Measurements from ENCODE around the gene UTP15. TPM values are rescaled to one million over a fixed set of nuclear protein-coding genes. Genes with fewer than 3 reads are reported as not detected.
A peak's percentile ranks its signal among the peaks of the same experiment; 100 is the strongest.

The UTP15 gene
- total and polyA plus RNA-seq, 4 donors, result 4.4 to 22.1 (median 12.3) TPM

GRCh38 chr5:73596705-73597328 lies 31.3 kb downstream of the UTP15 start:
- Histone ChIP-seq H3K9me3 (ENCODE audit: control insufficient read depth in 4 of 4, insufficient read depth in 3 of 4, low read length in 3 of 4) (peaks cover 0 to 3% (median 0%) of the 10 kb centered on the region in 4 donors), H3K27me3 (ENCODE audit: control insufficient read depth in 3 of 3, insufficient read depth in 3 of 3, low read length in 2 of 3) (no peaks in the 10 kb centered on the region), H3K27ac (ENCODE audit: low read depth in 1 of 2, low read length in 1 of 2) (no peak overlapping the region), H3K36me3 (ENCODE audit: control insufficient read depth in 4 of 4, insufficient read depth in 4 of 4, low read length in 4 of 4) (no peaks in the 10 kb centered on the region), H3K4me1 (ENCODE audit: control insufficient read depth in 5 of 5, insufficient read depth in 5 of 5, low read length in 5 of 5) (no peaks in the 10 kb centered on the region), H3K9ac (ENCODE audit: insufficient read depth in 1 of 2, low read length in 2 of 2) (no peak overlapping the region), H3K4me3 (no peak overlapping the region)
- ATAC-seq (ENCODE audit: insufficient read depth, low FRiP score), result no peak
- peak in 1 of 3 donors; percentile 21 for DNase-seq
- peak; percentile 3 for TF ChIP-seq CTCF (IDR thresholded peaks at IDR 0.05; ENCODE audit: control extremely low read depth, extremely low read depth)

GRCh38 chr5:73599380-73599779 lies 33.8 kb downstream of the UTP15 start:
- Histone ChIP-seq H3K36me3 (ENCODE audit: control insufficient read depth in 4 of 4, insufficient read depth in 4 of 4, low read length in 4 of 4) (no peaks in the 10 kb centered on the region), H3K9ac (ENCODE audit: insufficient read depth in 1 of 2, low read length in 2 of 2) (no peak overlapping the region), H3K9me3 (ENCODE audit: control insufficient read depth in 4 of 4, insufficient read depth in 3 of 4, low read length in 3 of 4) (peaks cover 0 to 3% (median 0%) of the 10 kb centered on the region in 4 donors), H3K27ac (ENCODE audit: low read depth in 1 of 2, low read length in 1 of 2) (no peak overlapping the region), H3K4me3 (no peak overlapping the region), H3K4me1 (ENCODE audit: control insufficient read depth in 5 of 5, insufficient read depth in 5 of 5, low read length in 5 of 5) (no peaks in the 10 kb centered on the region), H3K27me3 (ENCODE audit: control insufficient read depth in 3 of 3, insufficient read depth in 3 of 3, low read length in 2 of 3) (no peaks in the 10 kb centered on the region)
- 92 to 94% methylated on average over 3 of the region's 3 CpGs for WGBS, 2 donors
- TF ChIP-seq CTCF (IDR thresholded peaks at IDR 0.05; ENCODE audit: control extremely low read depth, extremely low read depth), result no peak
- DNase-seq (no peak), ATAC-seq (ENCODE audit: insufficient read depth, low FRiP score) (no peak)

- TF ChIP-seq CTCF (IDR thresholded peaks at IDR 0.05; ENCODE audit: control extremely low read depth, extremely low read depth), result no peak
- H3K4me3 ChIP-seq, result no peak overlapping the region
- DNase-seq, result no peak
- peaks cover 0 to 2% (median 0%) of the 10 kb centered on the region in 5 donors for H3K4me1 ChIP-seq (ENCODE audit: control insufficient read depth in 5 of 5, insufficient read depth in 5 of 5, low read length in 5 of 5)
- ATAC-seq (ENCODE audit: insufficient read depth, low FRiP score), result no peak
- no peak overlapping the region for H3K9ac ChIP-seq (ENCODE audit: insufficient read depth in 1 of 2, low read length in 2 of 2)
- H3K9me3 ChIP-seq (ENCODE audit: control insufficient read depth in 4 of 4, insufficient read depth in 3 of 4, low read length in 3 of 4), result peaks cover 0 to 3% (median 0%) of the 10 kb centered on the region in 4 donors
- 59 to 80% methylated on average over 5 of the region's 5 CpGs for WGBS, 2 donors
- no peaks in the 10 kb centered on the region for H3K36me3 ChIP-seq (ENCODE audit: control insufficient read depth in 4 of 4, insufficient read depth in 4 of 4, low read length in 4 of 4)
- peaks cover 0 to 3% (median 0%) of the 10 kb centered on the region in 3 donors for H3K27me3 ChIP-seq (ENCODE audit: control insufficient read depth in 3 of 3, insufficient read depth in 3 of 3, low read length in 2 of 3)
- H3K27ac ChIP-seq (ENCODE audit: low read depth in 1 of 2, low read length in 1 of 2), result no peak overlapping the region
Measured at GRCh38 chr5:73603998-73604397, 38.5 kb downstream of the UTP15 start.

All from lung (tissue), 12 donors.